ENCODE results near the gene MIAT.

Gene MIAT

DNA sequence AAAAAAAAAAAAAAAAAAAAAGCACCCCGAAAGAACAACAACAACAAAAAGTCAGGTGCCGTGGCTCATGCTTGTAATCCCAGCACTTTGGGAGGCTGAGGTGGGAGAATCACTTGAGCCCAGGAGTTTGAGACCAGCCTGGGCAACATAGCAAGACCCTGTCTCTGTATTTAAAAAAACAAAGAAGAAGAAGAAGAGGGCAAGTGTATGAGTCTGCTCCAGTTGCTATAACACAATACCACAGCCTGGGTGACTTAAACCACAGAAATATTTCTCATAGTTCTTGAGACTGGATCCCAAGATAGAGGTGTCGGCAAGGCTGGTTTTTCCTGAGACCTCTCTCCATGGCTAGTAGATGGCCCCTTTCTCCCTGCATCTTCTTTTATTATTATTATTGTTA lies 23.2 kb upstream of the MIAT start:
- TF ChIP-seq, protein P1, sequence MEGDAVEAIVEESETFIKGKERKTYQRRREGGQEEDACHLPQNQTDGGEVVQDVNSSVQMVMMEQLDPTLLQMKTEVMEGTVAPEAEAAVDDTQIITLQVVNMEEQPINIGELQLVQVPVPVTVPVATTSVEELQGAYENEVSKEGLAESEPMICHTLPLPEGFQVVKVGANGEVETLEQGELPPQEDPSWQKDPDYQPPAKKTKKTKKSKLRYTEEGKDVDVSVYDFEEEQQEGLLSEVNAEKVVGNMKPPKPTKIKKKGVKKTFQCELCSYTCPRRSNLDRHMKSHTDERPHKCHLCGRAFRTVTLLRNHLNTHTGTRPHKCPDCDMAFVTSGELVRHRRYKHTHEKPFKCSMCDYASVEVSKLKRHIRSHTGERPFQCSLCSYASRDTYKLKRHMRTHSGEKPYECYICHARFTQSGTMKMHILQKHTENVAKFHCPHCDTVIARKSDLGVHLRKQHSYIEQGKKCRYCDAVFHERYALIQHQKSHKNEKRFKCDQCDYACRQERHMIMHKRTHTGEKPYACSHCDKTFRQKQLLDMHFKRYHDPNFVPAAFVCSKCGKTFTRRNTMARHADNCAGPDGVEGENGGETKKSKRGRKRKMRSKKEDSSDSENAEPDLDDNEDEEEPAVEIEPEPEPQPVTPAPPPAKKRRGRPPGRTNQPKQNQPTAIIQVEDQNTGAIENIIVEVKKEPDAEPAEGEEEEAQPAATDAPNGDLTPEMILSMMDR (conservative IDR thresholded peaks at IDR 0.05; ENCODE audit: low read depth, low read length): no peak
- no peak overlapping the region for H3K9ac ChIP-seq
- no peaks in the 10 kb centered on the region for H3K36me3 ChIP-seq (ENCODE audit: insufficient read depth)
- H2AFZ ChIP-seq (ENCODE audit: low read depth): no peak overlapping the region
- no peaks in the 10 kb centered on the region for H4K20me1 ChIP-seq (ENCODE audit: insufficient read depth)
- no peaks in the 10 kb centered on the region for H3K27me3 ChIP-seq (ENCODE audit: insufficient read depth, low read depth)
- H3K27ac ChIP-seq: no peak overlapping the region
- H3K4me2 ChIP-seq: no peak overlapping the region
- H3K4me1 ChIP-seq (ENCODE audit: low read depth, poor library complexity, severe bottlenecking): peaks cover 9% of the 10 kb centered on the region
- H3K79me2 ChIP-seq (ENCODE audit: insufficient read depth, low read depth): no peaks in the 10 kb centered on the region
- no peak overlapping the region for H3K4me3 ChIP-seq (IDR thresholded peaks at IDR 0.05; ENCODE audit: insufficient read depth, low read depth, low read length)

DNA sequence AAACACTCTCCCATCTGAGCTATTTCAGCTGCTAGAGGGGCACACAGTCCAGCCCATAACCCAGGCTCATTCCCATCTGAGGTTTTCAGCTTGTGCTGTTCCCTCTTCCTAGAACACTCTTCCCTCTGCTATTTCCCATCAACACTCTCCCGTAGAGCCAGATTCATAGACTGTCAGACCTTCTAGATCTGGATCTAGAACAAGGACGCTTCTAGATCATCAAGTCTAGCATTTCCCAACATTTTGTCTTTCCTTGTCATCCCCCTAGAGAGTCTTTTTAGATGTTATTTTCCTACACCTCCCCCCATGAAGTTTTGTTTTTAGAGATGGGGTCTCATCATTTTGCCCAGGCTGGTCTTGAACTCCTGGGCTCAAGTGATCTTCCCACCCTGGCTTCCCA lies 22.3 kb upstream of the MIAT start:
- Histone ChIP-seq H4K20me1 (ENCODE audit: insufficient read depth) (no peaks in the 10 kb centered on the region), H3K27me3 (ENCODE audit: insufficient read depth, low read depth) (no peaks in the 10 kb centered on the region), H3K36me3 (ENCODE audit: insufficient read depth) (no peaks in the 10 kb centered on the region), H3K27ac (no peak overlapping the region), H3K79me2 (ENCODE audit: insufficient read depth, low read depth) (no peaks in the 10 kb centered on the region), H3K4me3 (IDR thresholded peaks at IDR 0.05; ENCODE audit: insufficient read depth, low read depth, low read length) (no peak overlapping the region), H3K4me1 (ENCODE audit: low read depth, poor library complexity, severe bottlenecking) (peaks cover 11% of the 10 kb centered on the region), H2AFZ (ENCODE audit: low read depth) (no peak overlapping the region), H3K4me2 (no peak overlapping the region), H3K9ac (no peak overlapping the region)
- TF ChIP-seq, protein P1 (conservative IDR thresholded peaks at IDR 0.05; ENCODE audit: low read depth, low read length): no peak

DNA sequence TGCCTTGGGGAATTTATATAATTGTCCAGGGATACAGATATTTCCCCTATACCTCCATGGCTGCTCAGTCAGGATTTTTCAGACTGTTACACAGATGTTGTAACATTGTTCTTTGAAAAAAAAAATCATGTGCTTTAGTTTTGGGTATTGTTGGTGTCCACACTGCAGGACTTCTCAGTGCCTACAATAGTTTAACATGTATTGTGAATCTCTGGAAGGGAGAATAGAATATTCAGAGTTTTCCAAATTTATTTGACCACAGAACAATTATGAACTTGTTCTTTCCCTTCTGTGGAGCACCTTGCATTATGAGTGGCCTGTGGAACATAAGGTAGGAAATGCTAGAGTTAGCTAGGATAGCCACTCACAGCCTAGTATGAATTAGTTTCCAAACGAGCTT lies 21.1 kb upstream of the MIAT start:
- no peak overlapping the region for H3K4me2 ChIP-seq
- no peak overlapping the region for H3K9ac ChIP-seq
- no peak overlapping the region for H3K4me3 ChIP-seq (IDR thresholded peaks at IDR 0.05; ENCODE audit: insufficient read depth, low read depth, low read length)
- H3K27me3 ChIP-seq (ENCODE audit: insufficient read depth, low read depth): no peaks in the 10 kb centered on the region
- TF ChIP-seq, protein P1 (conservative IDR thresholded peaks at IDR 0.05; ENCODE audit: low read depth, low read length): no peak
- no peaks in the 10 kb centered on the region for H4K20me1 ChIP-seq (ENCODE audit: insufficient read depth)
- H3K27ac ChIP-seq: no peak overlapping the region; the same call in 1 of the 2 replicates
- H2AFZ ChIP-seq (ENCODE audit: low read depth): no peak overlapping the region
- H3K4me1 ChIP-seq (ENCODE audit: low read depth, poor library complexity, severe bottlenecking): peaks cover 16% of the 10 kb centered on the region
- H3K79me2 ChIP-seq (ENCODE audit: insufficient read depth, low read depth): no peaks in the 10 kb centered on the region
- no peaks in the 10 kb centered on the region for H3K36me3 ChIP-seq (ENCODE audit: insufficient read depth)

DNA sequence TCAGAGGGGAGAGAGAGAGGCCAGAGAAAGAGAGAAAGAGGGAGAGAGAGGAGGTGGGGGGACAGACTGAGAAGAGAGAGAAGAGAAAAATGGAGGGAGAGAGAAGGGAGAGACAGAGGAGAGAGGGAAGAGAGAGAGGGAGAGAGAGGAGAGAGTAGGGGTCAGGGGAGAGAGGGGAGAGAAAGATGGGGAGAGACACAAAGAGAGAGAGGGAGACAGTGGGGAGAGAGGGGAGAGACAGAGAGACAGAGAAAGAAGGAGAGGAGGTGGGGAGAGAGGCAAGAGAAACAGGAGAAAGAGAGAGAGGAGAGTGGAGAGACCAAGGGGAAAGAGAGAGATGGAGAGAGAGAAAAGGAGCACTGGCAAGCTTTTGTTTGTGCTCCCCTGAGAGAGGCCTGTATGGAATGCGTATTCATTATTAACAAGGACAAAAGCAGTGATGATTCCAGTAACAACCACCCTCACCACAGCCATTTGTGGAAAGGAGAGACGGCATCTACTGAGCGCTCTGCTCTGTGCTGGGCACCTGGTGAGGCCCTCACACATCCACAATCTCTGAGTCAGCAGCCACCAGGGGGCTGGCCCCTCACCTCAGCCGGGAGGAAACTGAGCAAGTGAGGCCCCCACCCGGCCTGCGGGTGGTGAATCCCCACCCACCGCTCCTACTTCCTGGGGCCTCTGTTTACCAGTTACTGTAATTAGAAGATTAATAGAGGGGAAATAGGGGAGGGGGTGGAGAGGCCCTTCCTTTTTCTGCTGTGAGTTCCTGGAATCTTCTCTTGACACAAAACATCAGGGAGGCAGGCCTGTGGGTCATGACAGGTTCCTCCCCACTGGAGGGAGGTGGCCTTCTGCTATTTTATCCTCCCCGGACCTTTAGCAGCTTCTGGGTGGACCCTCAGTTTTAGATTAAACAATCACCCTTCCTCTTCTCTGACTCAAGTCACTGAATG lies 14.6 kb upstream of the MIAT start:
- H4K20me1 ChIP-seq (ENCODE audit: insufficient read depth): no peaks in the 10 kb centered on the region
- peak overlapping the region; percentile 46; the same call in 1 of the 2 replicates for H2AFZ ChIP-seq (ENCODE audit: low read depth)
- H3K9ac ChIP-seq: peak overlapping the region; percentile 54; the same call in 1 of the 2 replicates
- peak overlapping the region; percentile 69 for H3K4me2 ChIP-seq
- no peak overlapping the region for H3K4me3 ChIP-seq (IDR thresholded peaks at IDR 0.05; ENCODE audit: insufficient read depth, low read depth, low read length)
- no peaks in the 10 kb centered on the region for H3K79me2 ChIP-seq (ENCODE audit: insufficient read depth, low read depth)
- H3K4me1 ChIP-seq (ENCODE audit: low read depth, poor library complexity, severe bottlenecking): peaks cover 79% of the 10 kb centered on the region
- H3K27ac ChIP-seq: peak overlapping the region; percentile 92
- no peaks in the 10 kb centered on the region for H3K36me3 ChIP-seq (ENCODE audit: insufficient read depth)
- no peaks in the 10 kb centered on the region for H3K27me3 ChIP-seq (ENCODE audit: insufficient read depth, low read depth)
- TF ChIP-seq, protein P1 (conservative IDR thresholded peaks at IDR 0.05; ENCODE audit: low read depth, low read length): 0 out of 2 replicates have a peak, but pooled peaks have one; percentile 27
